CD4-positive, CD25-positive, alpha-beta regulatory T cell (primary cell): Measurements from ENCODE around the gene HOXC5. TPM values are rescaled to one million over a fixed set of nuclear protein-coding genes. Genes with fewer than 3 reads are reported as not detected.

Experiments used
- ATAC-seq, 2 donors: fragments of 150-1000 bp; cut with Tn5 transposase; one replicate each; pipeline ENCODE4 v1.10.0; 2021; ENCODE audit warnings: low read depth in 2 of 2, moderate number of reproducible peaks in 2 of 2, moderate library complexity in 1 of 2
- DNase-seq, 3 donors: peaks; one replicate each; pipeline versions ENCODE4 v3.0.0 to v3.0.0-alpha.2; 2012 to 2022; ENCODE audit warnings: mixed read lengths in 1 of 3
- H3K27ac ChIP-seq: one replicate; pipeline ENCODE4 v1.7.0; 2013; ENCODE audit warnings: mild to moderate bottlenecking, low read length; ENCODE audit not compliant: insufficient read depth, poor library complexity, severe bottlenecking
- H3K27me3 ChIP-seq: one replicate; pipeline ENCODE4 v1.7.0; 2013; ENCODE audit warnings: low read length; ENCODE audit not compliant: control insufficient read depth, insufficient read depth
- H3K36me3 ChIP-seq: one replicate; pipeline ENCODE4 v1.7.0; 2013; ENCODE audit warnings: mild to moderate bottlenecking, low read length, moderate library complexity; ENCODE audit not compliant: control insufficient read depth, insufficient read depth
- H3K4me1 ChIP-seq: 2 replicates; pipeline ENCODE4 v1.7.0; 2013; ENCODE audit warnings: mild to moderate bottlenecking, low read length; ENCODE audit not compliant: insufficient read depth, control insufficient read depth, poor library complexity, severe bottlenecking
- H3K4me3 ChIP-seq: one replicate; pipeline ENCODE4 v1.7.0; 2013; ENCODE audit warnings: low read depth, mild to moderate bottlenecking, low read length, moderate library complexity
- H3K9me3 ChIP-seq, 2 experiments: 1 replicate in 1 of 2; 2 replicates in 1 of 2; pipeline ENCODE4 v1.7.0; 2013; ENCODE audit warnings: low read length in 2 of 2, mild to moderate bottlenecking in 1 of 2, moderate library complexity in 1 of 2; ENCODE audit not compliant: control insufficient read depth in 2 of 2
- H3K27ac Mint-ChIP-seq, 3 donors: one replicate each; pipeline ENCODE4 v1.8.0; 2020 to 2022; ENCODE audit warnings: mild to moderate bottlenecking in 3 of 3, mixed read lengths in 3 of 3, moderate library complexity in 2 of 3
- H3K27me3 Mint-ChIP-seq: one replicate; pipeline ENCODE4 v1.8.0; 2022; ENCODE audit warnings: mild to moderate bottlenecking, mixed read lengths
- H3K36me3 Mint-ChIP-seq: one replicate; pipeline ENCODE4 v1.8.0; 2020; ENCODE audit warnings: mixed read lengths
- H3K4me1 Mint-ChIP-seq, 4 donors: one replicate each; pipeline ENCODE4 v1.8.0; 2020 to 2022; ENCODE audit warnings: mixed read lengths in 4 of 4, mild to moderate bottlenecking in 1 of 4
- H3K4me3 Mint-ChIP-seq, 4 donors: one replicate each; pipeline ENCODE4 v1.8.0; 2020 to 2022; ENCODE audit warnings: mild to moderate bottlenecking in 4 of 4, mixed read lengths in 4 of 4, moderate library complexity in 3 of 4
- H3K9me3 Mint-ChIP-seq, 7 donors: one replicate each; pipeline ENCODE4 v1.8.0; 2020 to 2022; ENCODE audit warnings: mixed read lengths in 7 of 7, mild to moderate bottlenecking in 3 of 7, moderate library complexity in 2 of 7
- polyA plus RNA-seq, 4 donors: library from polyadenylated mRNA; unstranded; fragments of 300-500 nt; fragmentation: Illumina TruSeq; gene quantifications; one replicate each; pipeline ENCODE4 v1.2.3, GENCODE V29; 2021
- total RNA-seq: library from RNA; stranded (reverse); gene quantifications from one replicate; pipeline ENCODE4 v1.2.3, GENCODE V29; 2022

The HOXC5 gene
- not detected for total RNA-seq
- not detected for polyA plus RNA-seq

GRCh38 chr12:54032627-54033100 is at the start of gene HOXC5:
TSS of gene HOXC5 (plus strand) at chr12:54033050. CDS start at chr12:54033123, 73 bp downstream.
- H3K4me3 Mint-ChIP-seq: peak within 1 kb of the TSS in 3 of 4 donors; percentile 51 to 57 (median 52)
- peaks cover 0 to 34% (median 14%) of the 10 kb centered on the region in 4 donors for H3K4me1 Mint-ChIP-seq
- peak within 1 kb of the TSS in 1 of 3 donors; percentile 69 for H3K27ac Mint-ChIP-seq
- H3K27ac ChIP-seq: no peak within 1 kb of the TSS
- ATAC-seq (no peak), DNase-seq (peak in 2 of 3 donors; percentile 50 to 67)
- no peaks in the 10 kb centered on the region for H3K36me3 ChIP-seq
- peaks cover 0 to 10% (median 2%) of the 10 kb centered on the region in 7 donors for H3K9me3 Mint-ChIP-seq
- H3K4me3 ChIP-seq: no peak within 1 kb of the TSS
- H3K27me3 Mint-ChIP-seq: peaks cover 97% of the 10 kb centered on the region
- H3K36me3 Mint-ChIP-seq: no peaks in the 10 kb centered on the region
- peaks cover 8 to 18% of the 10 kb centered on the region in 2 experiments for H3K9me3 ChIP-seq
- peaks cover 22% of the 10 kb centered on the region for H3K4me1 ChIP-seq
- H3K27me3 ChIP-seq: peaks cover 26% of the 10 kb centered on the region

- Mint-ChIP-seq H3K27me3 (peaks cover 96% of the 10 kb centered on the region), H3K27ac (peak overlapping the region in 1 of 3 donors; percentile 63), H3K4me1 (peaks cover 5 to 49% (median 21%) of the 10 kb centered on the region in 4 donors), H3K9me3 (peaks cover 0 to 17% (median 0%) of the 10 kb centered on the region in 7 donors), H3K36me3 (no peaks in the 10 kb centered on the region), H3K4me3 (peak overlapping the region in 3 of 4 donors; percentile 24 to 75 (median 36))
- H3K27ac ChIP-seq: no peak overlapping the region
- H3K4me3 ChIP-seq: no peak overlapping the region
- H3K9me3 ChIP-seq: peaks cover 0 to 5% of the 10 kb centered on the region in 2 experiments
- DNase-seq (no peak), ATAC-seq (no peak)
- no peaks in the 10 kb centered on the region for H3K36me3 ChIP-seq
- peaks cover 58% of the 10 kb centered on the region for H3K27me3 ChIP-seq
- H3K4me1 ChIP-seq: peaks cover 20% of the 10 kb centered on the region
Observed at GRCh38 chr12:53983568-53983949, 49.3 kb upstream of the HOXC5 start.

- ATAC-seq (no peak), DNase-seq (no peak)
- Mint-ChIP-seq H3K4me1 (peaks cover 8 to 52% (median 24%) of the 10 kb centered on the region in 4 donors), H3K27ac (peak overlapping the region in 1 of 3 donors; percentile 63), H3K9me3 (peaks cover 0 to 17% (median 0%) of the 10 kb centered on the region in 7 donors), H3K36me3 (no peaks in the 10 kb centered on the region), H3K27me3 (peaks cover 96% of the 10 kb centered on the region), H3K4me3 (peak overlapping the region in 2 of 4 donors; percentile 29 to 75)
- peaks cover 57% of the 10 kb centered on the region for H3K27me3 ChIP-seq
- peaks cover 0 to 5% of the 10 kb centered on the region in 2 experiments for H3K9me3 ChIP-seq
- H3K36me3 ChIP-seq: no peaks in the 10 kb centered on the region
- H3K4me3 ChIP-seq: no peak overlapping the region
- no peak overlapping the region for H3K27ac ChIP-seq
- H3K4me1 ChIP-seq: peaks cover 25% of the 10 kb centered on the region
Observed at GRCh38 chr12:53983950-53984572, 48.8 kb upstream of the HOXC5 start.

GRCh38 chr12:53984901-53985691 is 47.8 kb upstream of the HOXC5 start, which contains the start of gene HOXC10:
TSS of gene HOXC10 (plus strand) at chr12:53985146. CDS start at chr12:53985260, 114 bp downstream.
- no peak within 1 kb of the TSS for H3K27ac ChIP-seq
- peak; percentile 49 to 84 (median 52) for DNase-seq
- peaks cover 0 to 5% of the 10 kb centered on the region in 2 experiments for H3K9me3 ChIP-seq
- ATAC-seq: peak; percentile 29 to 41
- H3K4me1 ChIP-seq: peaks cover 30% of the 10 kb centered on the region
- peak within 1 kb of the TSS; percentile 56 to 86 (median 76) for H3K4me3 Mint-ChIP-seq
- H3K27me3 Mint-ChIP-seq: peaks cover 96% of the 10 kb centered on the region
- no peaks in the 10 kb centered on the region for H3K36me3 ChIP-seq
- peak within 1 kb of the TSS in 1 of 3 donors; percentile 63 for H3K27ac Mint-ChIP-seq
- no peaks in the 10 kb centered on the region for H3K36me3 Mint-ChIP-seq
- no peak within 1 kb of the TSS for H3K4me3 ChIP-seq
- peaks cover 16 to 62% (median 32%) of the 10 kb centered on the region in 4 donors for H3K4me1 Mint-ChIP-seq
- H3K27me3 ChIP-seq: peaks cover 58% of the 10 kb centered on the region
- peaks cover 0 to 9% (median 0%) of the 10 kb centered on the region in 7 donors for H3K9me3 Mint-ChIP-seq

- peaks cover 96% of the 10 kb centered on the region for H3K27me3 Mint-ChIP-seq
- Histone ChIP-seq H3K36me3 (no peaks in the 10 kb centered on the region), H3K4me3 (no peak overlapping the region), H3K9me3 (peaks cover 0 to 5% of the 10 kb centered on the region in 2 experiments), H3K27me3 (peaks cover 57% of the 10 kb centered on the region), H3K27ac (no peak overlapping the region), H3K4me1 (peaks cover 30% of the 10 kb centered on the region)
- H3K27ac Mint-ChIP-seq: no peak overlapping the region
- peak overlapping the region; percentile 56 to 86 (median 69) for H3K4me3 Mint-ChIP-seq
- peaks cover 0 to 8% (median 0%) of the 10 kb centered on the region in 7 donors for H3K9me3 Mint-ChIP-seq
- peaks cover 20 to 66% (median 34%) of the 10 kb centered on the region in 4 donors for H3K4me1 Mint-ChIP-seq
- no peaks in the 10 kb centered on the region for H3K36me3 Mint-ChIP-seq
- ATAC-seq: no peak
- DNase-seq: no peak
Observed at GRCh38 chr12:53985692-53985993, 47.2 kb upstream of the HOXC5 start.

GRCh38 chr12:53985994-53986685 is 46.7 kb upstream of the HOXC5 start:
- H3K9me3 Mint-ChIP-seq: peaks cover 0 to 8% (median 0%) of the 10 kb centered on the region in 7 donors
- peaks cover 96% of the 10 kb centered on the region for H3K27me3 Mint-ChIP-seq
- ATAC-seq (no peak), DNase-seq (peak in 1 of 3 donors; percentile 41)
- peak overlapping the region in 3 of 4 donors; percentile 29 to 65 (median 51) for H3K4me3 Mint-ChIP-seq
- no peaks in the 10 kb centered on the region for H3K36me3 ChIP-seq
- H3K4me3 ChIP-seq: no peak overlapping the region
- peaks cover 16 to 65% (median 33%) of the 10 kb centered on the region in 4 donors for H3K4me1 Mint-ChIP-seq
- no peak overlapping the region for H3K27ac ChIP-seq
- no peaks in the 10 kb centered on the region for H3K36me3 Mint-ChIP-seq
- H3K27me3 ChIP-seq: peaks cover 57% of the 10 kb centered on the region
- peaks cover 30% of the 10 kb centered on the region for H3K4me1 ChIP-seq
- H3K9me3 ChIP-seq: peaks cover 0 to 5% of the 10 kb centered on the region in 2 experiments
- peak overlapping the region in 1 of 3 donors; percentile 38 for H3K27ac Mint-ChIP-seq
